Measurements from ENCODE around the gene SOX8.
"Not testable (repeated sequence)": the region's sequence is repeated elsewhere in the genome, so short reads cannot be mapped to it uniquely, and the experiment has no call there.

The SOX8 gene

GRCh38 chr16:942436-943060 lies 39.0 kb upstream of the SOX8 start:
- Histone ChIP-seq H3K4me1 (ENCODE audit: control insufficient read depth in 1 of 2, insufficient read depth in 2 of 2, low read length in 2 of 2) (no peaks in the 10 kb centered on the region), H3K27ac (ENCODE audit: low read length) (no peak overlapping the region), H3K36me3 (ENCODE audit: control insufficient read depth in 1 of 2, insufficient read depth in 2 of 2, low read length in 2 of 2) (peaks cover 14 to 72% of the 10 kb centered on the region in 2 donors), H3K9me3 (ENCODE audit: control insufficient read depth in 1 of 2, low read length in 2 of 2) (peaks cover 4 to 10% of the 10 kb centered on the region in 2 donors), H3K4me3 (ENCODE audit: low read depth in 1 of 2, low read length in 2 of 2) (no peak overlapping the region), H3K27me3 (ENCODE audit: low read depth, low read length) (no peaks in the 10 kb centered on the region)

GRCh38 chr16:943971-944370 lies 37.6 kb upstream of the SOX8 start:
- Histone ChIP-seq H3K4me3 (ENCODE audit: low read depth in 1 of 2, low read length in 2 of 2) (no peak overlapping the region), H3K27me3 (ENCODE audit: low read depth, low read length) (no peaks in the 10 kb centered on the region), H3K4me1 (ENCODE audit: control insufficient read depth in 1 of 2, insufficient read depth in 2 of 2, low read length in 2 of 2) (no peaks in the 10 kb centered on the region), H3K27ac (ENCODE audit: low read length) (no peak overlapping the region), H3K9me3 (ENCODE audit: control insufficient read depth in 1 of 2, low read length in 2 of 2) (peaks cover 4 to 10% of the 10 kb centered on the region in 2 donors), H3K36me3 (ENCODE audit: control insufficient read depth in 1 of 2, insufficient read depth in 2 of 2, low read length in 2 of 2) (peaks cover 14 to 64% of the 10 kb centered on the region in 2 donors)

GRCh38 chr16:945271-946047 lies 36.1 kb upstream of the SOX8 start:
- no peak overlapping the region for H3K4me3 ChIP-seq (ENCODE audit: low read depth in 1 of 2, low read length in 2 of 2)
- no peak overlapping the region for H3K27ac ChIP-seq (ENCODE audit: low read length)
- H3K9me3 ChIP-seq (ENCODE audit: control insufficient read depth in 1 of 2, low read length in 2 of 2): peaks cover 4 to 10% of the 10 kb centered on the region in 2 donors
- H3K27me3 ChIP-seq (ENCODE audit: low read depth, low read length): no peaks in the 10 kb centered on the region
- H3K36me3 ChIP-seq (ENCODE audit: control insufficient read depth in 1 of 2, insufficient read depth in 2 of 2, low read length in 2 of 2): peaks cover 14 to 53% of the 10 kb centered on the region in 2 donors
- H3K4me1 ChIP-seq (ENCODE audit: control insufficient read depth in 1 of 2, insufficient read depth in 2 of 2, low read length in 2 of 2): no peaks in the 10 kb centered on the region

GRCh38 chr16:946048-946395 lies 35.5 kb upstream of the SOX8 start:
- no peaks in the 10 kb centered on the region for H3K4me1 ChIP-seq (ENCODE audit: control insufficient read depth in 1 of 2, insufficient read depth in 2 of 2, low read length in 2 of 2)
- no peaks in the 10 kb centered on the region for H3K27me3 ChIP-seq (ENCODE audit: low read depth, low read length)
- H3K36me3 ChIP-seq (ENCODE audit: control insufficient read depth in 1 of 2, insufficient read depth in 2 of 2, low read length in 2 of 2): peaks cover 14 to 48% of the 10 kb centered on the region in 2 donors
- no peak overlapping the region for H3K27ac ChIP-seq (ENCODE audit: low read length)
- H3K4me3 ChIP-seq (ENCODE audit: low read depth in 1 of 2, low read length in 2 of 2): no peak overlapping the region
- peaks cover 4 to 10% of the 10 kb centered on the region in 2 donors for H3K9me3 ChIP-seq (ENCODE audit: control insufficient read depth in 1 of 2, low read length in 2 of 2)

- H3K36me3 ChIP-seq (ENCODE audit: control insufficient read depth in 1 of 2, insufficient read depth in 2 of 2, low read length in 2 of 2): peaks cover 10 to 47% of the 10 kb centered on the region in 2 donors
- no peaks in the 10 kb centered on the region for H3K27me3 ChIP-seq (ENCODE audit: low read depth, low read length)
- no peak overlapping the region for H3K4me3 ChIP-seq (ENCODE audit: low read depth in 1 of 2, low read length in 2 of 2)
- no peaks in the 10 kb centered on the region for H3K9me3 ChIP-seq (ENCODE audit: control insufficient read depth in 1 of 2, low read length in 2 of 2)
- no peak overlapping the region for H3K27ac ChIP-seq (ENCODE audit: low read length)
- H3K4me1 ChIP-seq (ENCODE audit: control insufficient read depth in 1 of 2, insufficient read depth in 2 of 2, low read length in 2 of 2): no peaks in the 10 kb centered on the region
These were observed 34.2 kb upstream of the SOX8 start for GRCh38 chr16:947255-947921.

- H3K27ac ChIP-seq (ENCODE audit: low read length); H3K27me3 ChIP-seq (ENCODE audit: low read depth, low read length); H3K4me1 ChIP-seq (ENCODE audit: control insufficient read depth in 1 of 2, insufficient read depth in 2 of 2, low read length in 2 of 2); H3K9me3 ChIP-seq (ENCODE audit: control insufficient read depth in 1 of 2, low read length in 2 of 2); H3K4me3 ChIP-seq (ENCODE audit: low read depth in 1 of 2, low read length in 2 of 2): not testable (repeated sequence)
- peaks cover 10 to 44% of the 10 kb centered on the region in 2 donors for H3K36me3 ChIP-seq (ENCODE audit: control insufficient read depth in 1 of 2, insufficient read depth in 2 of 2, low read length in 2 of 2)
These were observed 33.7 kb upstream of the SOX8 start for GRCh38 chr16:947922-948303.

GRCh38 chr16:948767-949166 lies 32.8 kb upstream of the SOX8 start:
- H3K27ac ChIP-seq (ENCODE audit: low read length); H3K4me1 ChIP-seq (ENCODE audit: control insufficient read depth in 1 of 2, insufficient read depth in 2 of 2, low read length in 2 of 2); H3K9me3 ChIP-seq (ENCODE audit: control insufficient read depth in 1 of 2, low read length in 2 of 2); H3K27me3 ChIP-seq (ENCODE audit: low read depth, low read length); H3K4me3 ChIP-seq (ENCODE audit: low read depth in 1 of 2, low read length in 2 of 2): not testable (repeated sequence)
- H3K36me3 ChIP-seq (ENCODE audit: control insufficient read depth in 1 of 2, insufficient read depth in 2 of 2, low read length in 2 of 2): peaks cover 10 to 44% of the 10 kb centered on the region in 2 donors

GRCh38 chr16:950733-951573 lies 30.6 kb upstream of the SOX8 start:
- H3K9me3 ChIP-seq (ENCODE audit: control insufficient read depth in 1 of 2, low read length in 2 of 2); H3K27me3 ChIP-seq (ENCODE audit: low read depth, low read length); H3K27ac ChIP-seq (ENCODE audit: low read length); H3K4me1 ChIP-seq (ENCODE audit: control insufficient read depth in 1 of 2, insufficient read depth in 2 of 2, low read length in 2 of 2); H3K4me3 ChIP-seq (ENCODE audit: low read depth in 1 of 2, low read length in 2 of 2): not testable (repeated sequence)
- peaks cover 4 to 34% of the 10 kb centered on the region in 2 donors for H3K36me3 ChIP-seq (ENCODE audit: control insufficient read depth in 1 of 2, insufficient read depth in 2 of 2, low read length in 2 of 2)

GRCh38 chr16:951660-952301 lies 29.8 kb upstream of the SOX8 start:
- no peak overlapping the region for H3K27ac ChIP-seq (ENCODE audit: low read length)
- no peaks in the 10 kb centered on the region for H3K4me1 ChIP-seq (ENCODE audit: control insufficient read depth in 1 of 2, insufficient read depth in 2 of 2, low read length in 2 of 2)
- no peaks in the 10 kb centered on the region for H3K9me3 ChIP-seq (ENCODE audit: control insufficient read depth in 1 of 2, low read length in 2 of 2)
- H3K4me3 ChIP-seq (ENCODE audit: low read depth in 1 of 2, low read length in 2 of 2): no peak overlapping the region
- H3K36me3 ChIP-seq (ENCODE audit: control insufficient read depth in 1 of 2, insufficient read depth in 2 of 2, low read length in 2 of 2): peaks cover 0 to 26% of the 10 kb centered on the region in 2 donors
- H3K27me3 ChIP-seq (ENCODE audit: low read depth, low read length): no peaks in the 10 kb centered on the region

GRCh38 chr16:952321-952720 lies 29.2 kb upstream of the SOX8 start:
- Histone ChIP-seq H3K27me3 (ENCODE audit: low read depth, low read length) (no peaks in the 10 kb centered on the region), H3K27ac (ENCODE audit: low read length) (no peak overlapping the region), H3K9me3 (ENCODE audit: control insufficient read depth in 1 of 2, low read length in 2 of 2) (peaks cover 0 to 4% of the 10 kb centered on the region in 2 donors), H3K4me1 (ENCODE audit: control insufficient read depth in 1 of 2, insufficient read depth in 2 of 2, low read length in 2 of 2) (no peaks in the 10 kb centered on the region), H3K36me3 (ENCODE audit: control insufficient read depth in 1 of 2, insufficient read depth in 2 of 2, low read length in 2 of 2) (peaks cover 0 to 21% of the 10 kb centered on the region in 2 donors), H3K4me3 (ENCODE audit: low read depth in 1 of 2, low read length in 2 of 2) (no peak overlapping the region)

Measured in muscle layer of duodenum (tissue), 2 donors.